ENCODE measurements around the gene ATP9B. TPM values are rescaled to one million over a fixed set of nuclear protein-coding genes. Genes with fewer than 3 reads are reported as not detected.
"Not testable (repeated sequence)": the region's sequence is repeated elsewhere in the genome, so short reads cannot be mapped to it uniquely, and the experiment has no call there.

The ATP9B gene
- total RNA-seq, 1 donor from 2014 or later: 49.2 TPM

DNA sequence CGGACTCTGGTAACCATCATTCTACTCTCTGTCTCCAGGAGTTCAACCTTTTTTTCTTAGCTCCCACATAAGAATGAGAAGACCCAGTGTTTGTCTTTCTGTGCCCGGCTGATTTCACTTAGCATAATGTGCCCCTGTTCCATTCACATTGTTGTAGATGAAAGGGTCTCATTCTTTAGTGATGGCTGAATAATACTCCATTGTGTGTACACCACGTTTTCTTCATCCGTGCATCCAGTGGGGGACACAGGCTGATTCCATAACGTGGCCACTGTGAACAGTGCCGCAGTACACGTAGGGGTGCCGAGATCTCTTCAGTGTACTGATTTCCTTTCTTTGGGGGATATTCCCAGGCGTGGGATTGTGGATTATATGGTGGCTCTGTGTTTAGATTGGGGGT, 254.3 kb downstream of the ATP9B start:
- ChIA-PET POLR2A (no interaction called here), CTCF (no interaction called here)
- no peak for DNase-seq
- no peaks in the 10 kb centered on the region for H3K9me3 Mint-ChIP-seq
- intact Hi-C loops (cut with micrococcal nuclease): no loop called here
- no peak for ATAC-seq (ENCODE audit: low read depth)
- no peak overlapping the region for H3K27ac Mint-ChIP-seq
- no peaks in the 10 kb centered on the region for H3K4me1 Mint-ChIP-seq
- peaks cover 43% of the 10 kb centered on the region for H3K36me3 Mint-ChIP-seq (ENCODE audit: low read depth)
- H3K4me3 Mint-ChIP-seq: no peak overlapping the region
- TF ChIP-seq CTCF (IDR thresholded peaks at IDR 0.05): no peak
- H3K27me3 Mint-ChIP-seq: no peaks in the 10 kb centered on the region

DNA sequence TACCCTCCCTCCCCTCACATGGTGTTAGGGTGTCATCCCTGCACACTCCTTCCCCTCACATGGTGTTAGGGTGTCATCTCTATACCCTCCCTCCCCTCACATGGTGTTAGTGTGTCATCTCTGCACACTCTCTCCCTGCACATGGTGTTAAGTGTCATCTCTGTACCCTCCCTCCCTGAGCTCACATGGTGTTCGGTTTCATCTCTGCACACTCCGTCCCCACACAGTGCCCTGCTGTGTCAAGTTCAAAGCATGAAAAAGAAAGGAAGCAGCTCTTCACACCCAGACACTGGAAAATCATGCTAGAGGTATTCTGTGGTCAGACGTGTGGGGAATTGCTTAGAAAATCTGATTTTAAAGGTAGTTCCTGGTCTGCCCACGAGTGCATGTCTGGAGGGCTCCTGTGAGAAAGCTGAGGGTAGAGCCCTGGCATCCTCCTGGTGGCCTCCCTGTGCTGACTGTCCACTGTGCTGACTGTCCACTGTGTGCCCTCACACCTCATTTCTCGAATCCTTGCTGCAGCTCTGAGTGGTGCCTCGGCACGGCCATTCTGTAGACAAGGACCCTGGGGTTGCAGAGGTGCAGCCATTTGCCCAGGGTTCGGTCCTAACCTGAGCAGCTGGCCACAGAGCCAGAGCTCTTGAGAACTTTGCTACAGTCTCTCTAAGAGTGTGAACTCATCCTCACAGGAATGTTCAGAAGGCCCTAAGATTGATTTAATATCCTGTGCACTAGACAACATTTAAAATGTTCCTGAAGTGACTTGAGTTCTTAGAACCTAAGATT, 257.4 kb downstream of the ATP9B start:
- no peaks in the 10 kb centered on the region for H3K9me3 Mint-ChIP-seq
- DNase-seq (no peak), ATAC-seq (ENCODE audit: low read depth) (no peak)
- no peaks in the 10 kb centered on the region for H3K27me3 Mint-ChIP-seq
- TF ChIP-seq CTCF (IDR thresholded peaks at IDR 0.05): no peak
- intact Hi-C loops (cut with micrococcal nuclease): no loop called here
- CTCF ChIA-PET: no interaction called here
- no peak overlapping the region for H3K4me3 Mint-ChIP-seq
- H3K36me3 Mint-ChIP-seq (ENCODE audit: low read depth): peaks cover 45% of the 10 kb centered on the region
- H3K4me1 Mint-ChIP-seq: no peaks in the 10 kb centered on the region
- peak overlapping the region; percentile 50 for H3K27ac Mint-ChIP-seq
- POLR2A ChIA-PET: no interaction called here

DNA sequence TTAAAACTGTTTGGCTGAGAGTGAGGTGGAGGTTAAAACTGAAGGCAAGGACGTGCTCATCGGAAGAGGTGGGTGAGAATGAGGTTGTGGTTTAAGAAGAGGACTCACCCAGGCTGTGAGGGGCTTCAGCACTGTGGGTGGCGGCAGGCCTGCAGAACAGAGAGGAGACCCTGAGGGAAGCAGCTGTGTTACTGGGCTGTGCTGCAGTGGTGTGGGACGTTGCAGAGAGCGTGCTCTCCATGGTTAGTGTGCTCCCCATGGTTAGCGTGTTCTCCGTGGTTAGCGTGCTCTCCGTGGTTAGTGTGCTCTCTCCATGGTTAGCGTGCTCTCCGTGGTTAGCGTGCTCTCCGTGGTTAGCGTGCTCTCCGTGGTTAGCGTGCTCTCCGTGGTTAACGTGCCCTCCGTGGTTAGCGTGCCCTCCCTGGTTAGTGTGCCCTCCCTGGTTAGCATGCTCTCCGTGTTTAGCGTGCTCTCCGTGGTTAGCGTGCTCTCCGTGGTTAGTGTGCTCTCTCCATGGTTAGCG, 258.1 kb downstream of the ATP9B start:
- ChIA-PET CTCF (no interaction called here), POLR2A (no interaction called here)
- no peak overlapping the region for H3K27ac Mint-ChIP-seq
- H3K27me3 Mint-ChIP-seq: no peaks in the 10 kb centered on the region
- peaks cover 42% of the 10 kb centered on the region for H3K36me3 Mint-ChIP-seq (ENCODE audit: low read depth)
- H3K4me3 Mint-ChIP-seq: no peak overlapping the region
- intact Hi-C loops (cut with micrococcal nuclease): no loop called here
- no peaks in the 10 kb centered on the region for H3K9me3 Mint-ChIP-seq
- ATAC-seq (ENCODE audit: low read depth) (no peak), DNase-seq (no peak)
- no peak for TF ChIP-seq CTCF (IDR thresholded peaks at IDR 0.05)
- no peaks in the 10 kb centered on the region for H3K4me1 Mint-ChIP-seq

DNA sequence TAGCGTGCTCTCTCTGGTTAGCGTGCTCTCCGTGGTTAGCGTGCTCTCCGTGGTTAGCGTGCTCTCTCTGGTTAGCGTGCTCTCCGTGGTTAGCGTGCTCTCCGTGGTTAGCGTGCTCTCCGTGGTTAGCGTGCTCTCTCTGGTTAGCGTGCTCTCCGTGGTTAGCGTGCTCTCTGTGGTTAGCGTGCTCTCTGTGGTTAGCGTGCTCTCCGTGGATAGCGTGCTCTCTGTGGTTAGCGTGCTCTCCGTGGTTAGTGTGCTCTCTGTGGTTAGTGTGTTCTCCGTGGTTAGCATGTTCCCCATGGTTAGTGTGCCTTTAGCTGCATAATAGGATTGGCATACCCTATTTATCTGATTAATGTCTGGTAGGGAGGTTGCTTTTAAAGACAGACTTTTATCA, 258.7 kb downstream of the ATP9B start:
- H3K4me1 Mint-ChIP-seq; H3K9me3 Mint-ChIP-seq; H3K27ac Mint-ChIP-seq; H3K27me3 Mint-ChIP-seq; intact Hi-C loops (cut with micrococcal nuclease); ATAC-seq (ENCODE audit: low read depth); H3K4me3 Mint-ChIP-seq; DNase-seq; CTCF ChIA-PET: not testable (repeated sequence)
- H3K36me3 Mint-ChIP-seq (ENCODE audit: low read depth): peaks cover 46% of the 10 kb centered on the region
- POLR2A ChIA-PET: interaction anchor here (0.7 kb wide), 1 partner anchor 31 kb away, joined by 4 read pairs; no protein-coding TSS in a partner anchor

- H3K27ac Mint-ChIP-seq: no peak overlapping the region
- H3K27me3 Mint-ChIP-seq: no peaks in the 10 kb centered on the region
- no peak overlapping the region for H3K4me3 Mint-ChIP-seq
- CTCF ChIA-PET: no interaction called here
- no peak for ATAC-seq (ENCODE audit: low read depth)
- no peak for DNase-seq
- peaks cover 52% of the 10 kb centered on the region for H3K36me3 Mint-ChIP-seq (ENCODE audit: low read depth)
- intact Hi-C loops (cut with micrococcal nuclease): no loop called here
- POLR2A ChIA-PET: no interaction called here
- H3K9me3 Mint-ChIP-seq: no peaks in the 10 kb centered on the region
- H3K4me1 Mint-ChIP-seq: no peaks in the 10 kb centered on the region
- no peak for TF ChIP-seq CTCF (IDR thresholded peaks at IDR 0.05)
Measured at GRCh38 chr18:79328887-79329286, 259.7 kb downstream of the ATP9B start.
